ENCODE results near the gene BCAR3. TPM values are rescaled to one million over a fixed set of nuclear protein-coding genes. Genes with fewer than 3 reads are reported as not detected.

BCAR3 gene
- total RNA-seq, 1 donor from 2014 or later = 9.2 TPM

DNA sequence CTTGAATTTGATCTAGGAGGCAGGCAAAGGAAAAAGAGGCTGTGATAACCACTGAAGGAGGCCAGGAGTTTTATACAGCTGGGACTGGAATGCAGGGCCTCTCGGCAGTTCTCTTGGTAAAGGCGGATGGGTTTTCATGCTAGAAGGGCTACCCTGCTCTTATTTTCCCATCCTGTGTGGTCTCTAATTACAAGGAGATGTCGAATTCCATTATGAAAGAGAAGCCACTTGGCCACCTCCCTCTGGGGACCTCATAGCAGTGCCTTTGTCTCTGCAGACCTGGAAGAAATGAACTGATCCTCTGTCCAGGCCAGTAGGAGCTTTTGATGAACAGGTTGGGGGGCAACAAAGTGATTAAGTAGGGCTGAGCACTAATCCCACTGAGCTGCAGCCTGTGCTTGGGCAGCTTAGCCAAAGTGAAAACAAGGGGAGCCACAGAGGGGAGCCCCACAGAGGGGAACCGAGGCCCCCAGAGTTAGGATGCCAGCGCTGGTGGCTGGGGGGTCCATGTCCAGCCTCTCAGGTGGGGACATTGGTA, 42.2 kb upstream of the BCAR3 start:
- no peak overlapping the region for H3K4me3 Mint-ChIP-seq
- TF ChIP-seq, protein P1, sequence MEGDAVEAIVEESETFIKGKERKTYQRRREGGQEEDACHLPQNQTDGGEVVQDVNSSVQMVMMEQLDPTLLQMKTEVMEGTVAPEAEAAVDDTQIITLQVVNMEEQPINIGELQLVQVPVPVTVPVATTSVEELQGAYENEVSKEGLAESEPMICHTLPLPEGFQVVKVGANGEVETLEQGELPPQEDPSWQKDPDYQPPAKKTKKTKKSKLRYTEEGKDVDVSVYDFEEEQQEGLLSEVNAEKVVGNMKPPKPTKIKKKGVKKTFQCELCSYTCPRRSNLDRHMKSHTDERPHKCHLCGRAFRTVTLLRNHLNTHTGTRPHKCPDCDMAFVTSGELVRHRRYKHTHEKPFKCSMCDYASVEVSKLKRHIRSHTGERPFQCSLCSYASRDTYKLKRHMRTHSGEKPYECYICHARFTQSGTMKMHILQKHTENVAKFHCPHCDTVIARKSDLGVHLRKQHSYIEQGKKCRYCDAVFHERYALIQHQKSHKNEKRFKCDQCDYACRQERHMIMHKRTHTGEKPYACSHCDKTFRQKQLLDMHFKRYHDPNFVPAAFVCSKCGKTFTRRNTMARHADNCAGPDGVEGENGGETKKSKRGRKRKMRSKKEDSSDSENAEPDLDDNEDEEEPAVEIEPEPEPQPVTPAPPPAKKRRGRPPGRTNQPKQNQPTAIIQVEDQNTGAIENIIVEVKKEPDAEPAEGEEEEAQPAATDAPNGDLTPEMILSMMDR (IDR thresholded peaks at IDR 0.05; ENCODE audit: unreplicated experiment) = no peak

DNA sequence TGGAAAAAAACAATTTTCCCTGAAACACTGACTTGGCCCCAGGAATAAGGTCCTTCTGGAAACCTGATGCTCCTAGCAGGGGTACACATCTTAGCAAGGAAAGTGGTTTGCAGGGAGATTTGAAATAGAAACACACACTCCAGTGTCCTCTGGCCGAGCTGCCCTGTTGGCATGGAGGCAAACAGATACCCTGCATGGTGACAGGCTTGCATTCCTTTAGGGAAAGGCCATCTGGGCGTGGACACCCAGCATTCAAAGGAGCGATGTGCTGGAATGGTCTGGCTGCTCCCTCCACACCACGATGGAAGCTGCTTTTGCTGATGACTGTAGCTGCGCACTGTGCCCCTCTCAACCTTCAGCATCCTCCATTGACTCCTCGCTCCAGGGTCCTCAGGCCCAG, 41.5 kb upstream of the BCAR3 start:
- peaks cover 16% of the 10 kb centered on the region for H3K4me1 Mint-ChIP-seq
- H3K36me3 Mint-ChIP-seq = no peaks in the 10 kb centered on the region
- no peaks in the 10 kb centered on the region for H3K9me3 Mint-ChIP-seq
- DNase-seq (ENCODE audit: low spot score in 2 of 2, unreplicated experiment in 2 of 2) = no peak
- TF ChIP-seq, protein P1 (IDR thresholded peaks at IDR 0.05; ENCODE audit: unreplicated experiment) = no peak
- H3K27me3 Mint-ChIP-seq (ENCODE audit: low read depth) = no peaks in the 10 kb centered on the region
- no peak overlapping the region for H3K4me3 Mint-ChIP-seq
- peak overlapping the region; percentile 4 for H3K27ac Mint-ChIP-seq

More for the DNA sequence above, 42.2 kb upstream of the BCAR3 start:
- Mint-ChIP-seq H3K4me1 (peaks cover 16% of the 10 kb centered on the region), H3K9me3 (no peaks in the 10 kb centered on the region), H3K36me3 (no peaks in the 10 kb centered on the region), H3K27me3 (ENCODE audit: low read depth) (no peaks in the 10 kb centered on the region), H3K27ac (no peak overlapping the region)
- no peak for DNase-seq (ENCODE audit: low spot score in 2 of 2, unreplicated experiment in 2 of 2)

DNA sequence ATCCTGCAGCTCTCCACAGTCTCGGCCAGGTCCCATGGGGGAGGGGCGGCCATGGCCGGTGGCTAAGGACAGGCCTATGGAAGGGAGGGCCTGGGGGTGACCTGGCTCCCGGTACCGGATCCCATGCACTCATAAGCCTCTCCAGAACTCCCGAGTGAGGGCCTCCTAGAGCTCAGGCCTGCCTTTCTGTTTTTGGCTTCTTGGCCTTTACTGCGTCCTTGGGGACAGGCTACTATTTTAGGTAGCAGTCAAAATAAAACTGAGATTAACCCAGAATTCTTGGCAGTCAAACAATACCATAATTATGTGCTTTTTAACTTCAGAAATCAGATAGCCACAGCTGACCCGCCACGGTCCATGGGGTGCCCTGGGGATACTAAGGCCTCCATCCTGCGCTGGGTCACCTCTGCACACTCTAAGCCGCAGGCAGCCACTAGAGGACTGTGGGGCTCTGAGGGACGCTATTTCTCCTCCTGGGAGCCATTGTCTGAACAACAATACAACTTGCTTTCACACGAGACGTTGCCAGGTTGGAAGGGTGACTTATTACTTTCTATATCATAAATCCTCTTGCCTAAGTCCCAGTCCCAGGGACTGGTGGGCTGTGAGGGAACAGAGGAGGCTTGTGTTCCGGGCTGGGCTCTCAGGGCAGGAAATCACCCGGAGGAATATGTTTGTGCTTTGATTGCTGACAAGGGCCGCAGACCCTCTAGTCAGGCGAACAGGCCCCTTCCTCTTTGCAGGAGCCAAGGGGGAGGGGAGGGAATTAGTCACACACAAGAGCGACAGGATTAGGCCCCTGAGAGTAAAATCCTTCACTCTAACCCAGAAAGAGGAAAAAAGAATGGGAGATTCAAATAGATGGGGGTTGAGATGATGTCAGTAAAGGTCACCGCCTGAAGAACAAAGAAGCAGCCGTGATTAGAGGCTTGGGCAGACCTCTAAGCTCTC, 40.7 kb upstream of the BCAR3 start:
- peak overlapping the region; percentile 84 for H3K27ac Mint-ChIP-seq
- peaks cover 16% of the 10 kb centered on the region for H3K4me1 Mint-ChIP-seq
- no peaks in the 10 kb centered on the region for H3K27me3 Mint-ChIP-seq (ENCODE audit: low read depth)

DNA sequence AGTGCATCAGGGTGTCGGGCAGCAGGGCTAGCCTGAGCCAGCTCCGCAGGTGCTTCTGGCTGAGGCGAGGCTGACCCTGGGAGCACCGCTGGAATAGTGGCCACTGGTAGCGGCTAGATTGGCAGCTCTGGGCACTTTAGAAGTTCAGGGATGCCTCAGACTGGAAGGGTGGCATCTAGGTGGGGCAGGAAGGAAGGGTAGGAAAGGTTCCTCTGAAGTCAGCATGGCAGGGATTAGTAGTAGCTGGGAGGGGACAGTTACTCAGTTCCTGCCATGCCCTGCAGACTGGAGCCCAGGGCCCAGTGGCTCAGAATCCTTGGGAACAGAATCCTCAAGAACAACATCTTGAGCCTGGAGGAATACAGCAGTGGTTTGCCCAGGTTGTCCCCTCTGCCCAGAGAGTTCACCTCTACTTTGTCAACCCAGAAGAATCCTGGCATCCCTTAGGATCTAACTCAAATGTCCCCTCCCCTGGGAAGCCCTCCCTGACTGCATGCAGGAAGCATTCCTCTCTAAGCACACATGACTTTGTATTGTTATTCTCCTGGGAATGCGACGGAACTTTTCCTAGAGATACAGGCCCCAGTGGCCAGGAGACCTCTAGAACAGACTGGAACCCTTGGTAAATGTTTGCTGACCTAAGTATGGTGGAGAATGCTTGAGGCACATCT, 39.5 kb upstream of the BCAR3 start:
- peaks cover 16% of the 10 kb centered on the region for H3K4me1 Mint-ChIP-seq

More for the DNA sequence above, 40.7 kb upstream of the BCAR3 start:
- Mint-ChIP-seq H3K9me3 (no peaks in the 10 kb centered on the region), H3K4me3 (no peak overlapping the region), H3K36me3 (no peaks in the 10 kb centered on the region)
- DNase-seq (ENCODE audit: low spot score in 2 of 2, unreplicated experiment in 2 of 2) = no peak
- TF ChIP-seq, protein P1 (IDR thresholded peaks at IDR 0.05; ENCODE audit: unreplicated experiment) = no peak

DNA sequence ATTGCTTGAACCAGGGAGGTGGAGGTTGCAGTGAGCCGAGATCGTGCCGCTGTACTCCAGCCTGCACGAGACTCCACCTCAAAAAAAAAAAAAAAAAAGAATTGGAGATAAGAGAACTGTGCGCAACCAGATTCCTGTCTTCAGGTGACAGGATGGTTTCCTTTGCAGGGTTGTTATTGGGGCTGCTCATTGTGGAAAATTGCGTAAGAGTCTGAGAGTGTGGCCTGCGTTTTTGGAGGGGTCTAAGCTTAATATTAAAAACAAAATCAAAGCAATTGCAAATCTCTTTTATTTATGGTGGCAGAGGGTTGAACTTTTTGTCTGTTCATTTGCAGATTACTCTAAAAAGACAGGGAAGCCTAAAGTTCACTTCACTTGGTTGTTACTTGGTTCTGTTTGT, 36.0 kb upstream of the BCAR3 start:
- no peak overlapping the region for H3K4me3 Mint-ChIP-seq
- TF ChIP-seq, protein P1 (IDR thresholded peaks at IDR 0.05; ENCODE audit: unreplicated experiment) = no peak
- H3K4me1 Mint-ChIP-seq = peaks cover 20% of the 10 kb centered on the region
- H3K27ac Mint-ChIP-seq = no peak overlapping the region
- no peaks in the 10 kb centered on the region for H3K36me3 Mint-ChIP-seq
- H3K9me3 Mint-ChIP-seq = peaks cover 3% of the 10 kb centered on the region
- DNase-seq (ENCODE audit: low spot score in 2 of 2, unreplicated experiment in 2 of 2) = no peak
- no peaks in the 10 kb centered on the region for H3K27me3 Mint-ChIP-seq (ENCODE audit: low read depth)

More for the DNA sequence above, 39.5 kb upstream of the BCAR3 start:
- TF ChIP-seq, protein P1 (IDR thresholded peaks at IDR 0.05; ENCODE audit: unreplicated experiment) = no peak
- Mint-ChIP-seq H3K27me3 (ENCODE audit: low read depth) (no peaks in the 10 kb centered on the region), H3K36me3 (no peaks in the 10 kb centered on the region), H3K9me3 (peaks cover 3% of the 10 kb centered on the region), H3K27ac (no peak overlapping the region), H3K4me3 (no peak overlapping the region)
- DNase-seq (ENCODE audit: low spot score in 2 of 2, unreplicated experiment in 2 of 2) = no peak
